Astrocyte of the spinal cord (primary cell): ENCODE measurements around the gene EXOC7.

ENCODE experiments used
- DNase-seq: peaks from one replicate; pipeline ENCODE4 v3.0.0; 2011; ENCODE audit warnings: low read depth, low spot score
- H3K4me3 ChIP-seq: 2 replicates; pipeline ENCODE4 v1.5.1; 2011; ENCODE audit warnings: low read depth, mild to moderate bottlenecking, low read length, moderate library complexity
- in situ Hi-C: cut with HindIII; loops from 2 replicates; pipeline ENCODE4 v1.10.0; 2017; ENCODE audit warnings: low sequenced_read_pairs
- TF ChIP-seq, protein P1 (sequence below): IDR thresholded peaks from 2 replicates; pipeline ENCODE4 v1.5.1; 2012; ENCODE audit warnings: low read depth, mild to moderate bottlenecking, low read length, inconsistent platforms

Gene EXOC7

DNA sequence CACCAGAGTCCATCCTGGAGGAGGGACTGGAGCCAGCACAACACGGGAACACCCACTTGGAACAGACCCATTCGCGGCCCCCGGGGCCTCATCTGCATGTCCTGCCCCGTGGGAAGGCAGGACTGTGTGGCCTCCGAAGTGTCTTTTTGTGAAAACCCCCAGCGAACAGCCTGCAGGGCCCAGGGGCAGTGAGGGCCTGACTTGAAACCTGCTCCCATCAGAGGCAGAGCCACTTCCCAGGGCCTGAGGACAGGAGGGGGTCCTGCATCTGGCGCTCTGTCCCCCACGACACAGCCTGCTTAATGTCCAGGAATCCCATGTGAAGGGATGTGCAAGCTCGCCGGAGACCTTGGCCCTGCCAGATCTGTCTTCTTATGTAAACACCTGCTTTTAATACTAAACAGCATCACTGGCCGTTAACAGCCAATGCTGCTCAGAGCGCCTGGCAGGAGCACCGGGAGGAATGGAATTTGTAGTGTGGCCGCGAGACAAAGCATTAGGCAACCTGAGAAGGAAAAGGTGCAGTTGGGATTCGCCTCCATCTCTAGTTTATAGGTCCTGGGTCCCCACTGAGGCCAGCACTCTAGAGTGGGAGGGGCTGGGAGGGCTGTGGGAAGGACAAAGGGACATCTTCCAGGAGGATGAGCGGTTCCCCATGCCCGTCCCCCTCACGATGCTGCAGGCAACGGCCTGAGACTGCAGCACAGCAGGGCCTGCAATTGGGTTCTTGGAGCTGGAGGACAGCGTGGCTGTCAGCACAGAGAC is 66.9 kb downstream of the EXOC7 start:
- in situ Hi-C loops, result no loop called here
- no peak for DNase-seq
- TF ChIP-seq, protein P1, sequence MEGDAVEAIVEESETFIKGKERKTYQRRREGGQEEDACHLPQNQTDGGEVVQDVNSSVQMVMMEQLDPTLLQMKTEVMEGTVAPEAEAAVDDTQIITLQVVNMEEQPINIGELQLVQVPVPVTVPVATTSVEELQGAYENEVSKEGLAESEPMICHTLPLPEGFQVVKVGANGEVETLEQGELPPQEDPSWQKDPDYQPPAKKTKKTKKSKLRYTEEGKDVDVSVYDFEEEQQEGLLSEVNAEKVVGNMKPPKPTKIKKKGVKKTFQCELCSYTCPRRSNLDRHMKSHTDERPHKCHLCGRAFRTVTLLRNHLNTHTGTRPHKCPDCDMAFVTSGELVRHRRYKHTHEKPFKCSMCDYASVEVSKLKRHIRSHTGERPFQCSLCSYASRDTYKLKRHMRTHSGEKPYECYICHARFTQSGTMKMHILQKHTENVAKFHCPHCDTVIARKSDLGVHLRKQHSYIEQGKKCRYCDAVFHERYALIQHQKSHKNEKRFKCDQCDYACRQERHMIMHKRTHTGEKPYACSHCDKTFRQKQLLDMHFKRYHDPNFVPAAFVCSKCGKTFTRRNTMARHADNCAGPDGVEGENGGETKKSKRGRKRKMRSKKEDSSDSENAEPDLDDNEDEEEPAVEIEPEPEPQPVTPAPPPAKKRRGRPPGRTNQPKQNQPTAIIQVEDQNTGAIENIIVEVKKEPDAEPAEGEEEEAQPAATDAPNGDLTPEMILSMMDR, result no peak
- no peak overlapping the region for H3K4me3 ChIP-seq

DNA sequence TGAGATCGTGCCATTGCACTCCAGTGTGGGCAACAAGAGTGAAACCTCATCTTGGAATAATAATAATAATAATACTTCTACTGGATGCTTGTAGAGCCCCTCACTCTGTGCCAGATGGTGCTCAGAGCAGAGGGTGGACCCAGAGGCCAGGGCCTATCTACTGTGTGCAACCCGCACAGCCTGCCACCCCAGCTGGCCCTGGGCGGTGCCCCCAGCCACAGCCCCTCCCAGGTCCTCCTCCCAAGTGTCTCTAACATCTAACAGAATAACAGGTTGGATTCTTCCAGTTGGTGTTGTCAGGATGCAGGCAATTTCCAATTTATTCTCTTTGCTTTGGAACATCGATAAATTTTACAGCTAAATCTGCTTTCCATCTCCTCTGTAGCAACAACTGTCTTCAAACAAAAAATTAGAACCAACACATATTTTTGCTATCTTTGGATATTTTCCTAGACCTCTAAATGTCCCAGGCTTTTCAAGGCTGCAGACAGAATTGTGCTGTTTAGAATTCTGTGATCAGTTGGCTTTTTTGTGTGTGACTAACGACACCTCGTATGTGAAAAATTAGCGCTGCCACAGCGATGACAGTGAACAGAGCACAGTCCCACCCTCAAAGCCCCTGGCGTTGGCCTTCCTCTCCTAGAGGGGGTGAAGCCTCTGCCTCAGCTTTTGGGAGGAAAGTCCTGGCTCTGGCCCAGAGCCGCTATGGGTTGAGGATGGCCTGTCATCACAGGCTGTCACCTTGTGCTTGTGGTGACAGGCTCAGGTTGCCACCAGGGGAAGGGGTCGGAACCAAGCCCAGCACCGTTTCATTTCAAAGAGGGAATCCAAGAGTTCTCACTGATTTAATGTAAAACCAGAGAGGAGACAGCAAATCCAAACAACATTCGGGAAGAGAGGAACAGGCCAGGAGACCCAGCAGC is 68.9 kb downstream of the EXOC7 start:
- no peak overlapping the region for H3K4me3 ChIP-seq
- no peak for DNase-seq
- in situ Hi-C loops, result no loop called here
- TF ChIP-seq, protein P1, result no peak

DNA sequence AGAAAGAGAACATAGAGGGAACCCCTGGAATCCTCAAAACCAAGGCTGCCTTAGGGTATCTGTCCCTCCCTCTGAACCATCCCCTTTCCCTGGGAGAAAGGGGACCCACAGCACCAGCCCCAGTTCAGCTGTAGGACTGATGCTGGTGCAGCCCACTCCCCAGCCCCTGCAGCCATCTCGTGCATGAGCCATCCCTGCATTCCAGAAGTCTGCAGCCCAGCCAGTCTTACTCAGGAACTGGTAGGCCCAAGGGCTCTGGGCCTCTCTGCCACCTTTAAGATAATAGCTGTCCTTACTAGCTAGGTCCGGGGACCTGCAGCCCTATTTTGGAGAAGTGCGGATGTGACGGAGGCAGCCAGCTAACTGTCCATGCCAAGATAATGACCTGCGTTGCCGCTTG is 70.4 kb downstream of the EXOC7 start:
- in situ Hi-C loops, result no loop called here
- TF ChIP-seq, protein P1, result no peak
- no peak overlapping the region for H3K4me3 ChIP-seq
- no peak for DNase-seq

DNA sequence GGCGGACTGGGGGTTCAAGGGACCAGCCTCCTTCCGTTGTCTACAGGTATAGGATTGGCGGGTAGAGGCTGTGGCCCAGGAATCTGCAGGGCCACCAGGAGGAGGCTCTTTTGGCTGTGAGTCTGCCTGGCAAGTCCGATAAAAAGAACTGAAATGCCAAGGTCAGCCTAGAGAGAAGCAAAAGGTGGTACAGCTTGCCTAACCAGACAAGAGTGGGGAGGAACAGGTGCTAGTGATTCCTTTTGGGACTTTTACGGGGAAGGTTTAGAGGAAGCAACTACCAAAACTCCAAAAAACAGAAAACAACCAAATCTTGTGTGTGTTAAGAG is 70.8 kb downstream of the EXOC7 start:
- in situ Hi-C loops, result no loop called here
- DNase-seq, result no peak
- TF ChIP-seq, protein P1, result no peak
- H3K4me3 ChIP-seq, result no peak overlapping the region

DNA sequence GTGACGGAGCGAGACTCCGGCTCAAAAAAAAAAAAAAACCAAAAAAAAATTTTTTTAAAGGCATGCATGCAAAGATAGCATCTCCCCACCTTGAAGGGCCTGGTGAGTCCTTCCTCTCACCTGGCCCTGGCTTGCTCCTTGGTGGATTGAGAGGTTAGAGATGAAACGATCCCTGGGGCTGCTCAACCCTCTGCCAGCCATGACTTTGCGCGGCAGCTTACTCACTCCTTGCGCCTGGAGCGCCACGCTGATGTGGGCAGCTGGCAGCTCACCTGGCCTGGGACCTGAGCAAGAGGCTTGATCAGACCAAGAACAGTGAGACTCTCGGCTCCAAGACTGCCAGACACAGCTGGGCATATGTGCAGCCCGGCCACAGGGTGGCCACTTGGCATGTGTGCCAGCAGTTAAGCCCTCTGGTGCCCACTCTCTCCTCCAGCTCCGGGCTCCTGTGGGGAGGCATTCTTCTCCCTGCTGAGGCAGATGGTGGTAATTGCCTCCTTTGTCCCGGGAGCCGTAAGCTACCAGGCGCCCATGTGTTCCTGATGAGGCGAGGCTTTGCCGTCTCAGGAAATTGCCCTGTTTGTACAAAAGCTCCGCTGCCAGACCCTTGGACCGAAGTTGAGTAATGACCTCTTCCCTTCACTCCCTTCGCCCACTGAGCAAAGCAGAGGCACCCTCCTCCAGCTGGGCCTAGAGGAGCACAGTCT is 71.4 kb downstream of the EXOC7 start:
- no peak for DNase-seq
- TF ChIP-seq, protein P1, result peak; percentile 11
- in situ Hi-C loops, result no loop called here
- no peak overlapping the region for H3K4me3 ChIP-seq
